Right renal pelvis (tissue), 4 donors: Measurements from ENCODE around the gene LITAFD. TPM values are rescaled to one million over a fixed set of nuclear protein-coding genes. Genes with fewer than 3 reads are reported as not detected.
"Not testable (repeated sequence)": the region's sequence is repeated elsewhere in the genome, so short reads cannot be mapped to it uniquely, and the experiment has no call there.

Experiments used
- DNase-seq, 4 donors: peaks; one replicate each; pipeline ENCODE4 v3.0.0-alpha.2; 2013; ENCODE audit warnings: low read depth in 4 of 4, low spot score in 3 of 4, missing footprints in 1 of 4
- polyA plus RNA-seq, 4 donors: library from polyadenylated mRNA; unstranded; fragments of 120-200 nt; gene quantifications; one replicate each; pipeline ENCODE4 v1.2.1, GENCODE V29; 2013; ENCODE audit not compliant: insufficient read length in 4 of 4

Gene LITAFD
- polyA plus RNA-seq, 4 donors: 0.20 TPM; not detected in 3

GRCh38 chr16:8916541-8917225 lies 34.5 kb downstream of the LITAFD start:
- no peak for DNase-seq

DNA sequence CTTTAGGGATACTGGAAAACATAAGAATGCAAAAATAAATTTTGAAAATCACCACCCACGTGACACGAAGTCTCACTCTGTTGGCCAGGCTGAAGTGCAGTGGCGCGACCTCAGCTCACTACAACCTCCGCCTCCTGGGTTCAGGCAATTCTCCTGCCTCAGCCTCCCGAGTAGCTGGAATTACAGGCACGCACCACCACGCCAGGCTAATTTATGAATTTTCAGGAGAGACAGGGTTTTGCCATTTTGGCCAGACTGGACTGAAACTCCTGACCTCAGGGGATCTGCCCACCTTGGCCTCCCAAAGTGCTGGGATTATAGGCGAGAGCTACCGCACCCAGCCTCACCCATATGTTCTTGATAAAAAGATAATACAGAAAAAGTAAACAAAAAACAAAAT lies 35.2 kb downstream of the LITAFD start:
- DNase-seq: not testable (repeated sequence)

GRCh38 chr16:8919089-8919933 lies 37.2 kb downstream of the LITAFD start:
- no peak for DNase-seq

- DNase-seq: no peak
These were observed 37.8 kb downstream of the LITAFD start for GRCh38 chr16:8919934-8920462.

DNA sequence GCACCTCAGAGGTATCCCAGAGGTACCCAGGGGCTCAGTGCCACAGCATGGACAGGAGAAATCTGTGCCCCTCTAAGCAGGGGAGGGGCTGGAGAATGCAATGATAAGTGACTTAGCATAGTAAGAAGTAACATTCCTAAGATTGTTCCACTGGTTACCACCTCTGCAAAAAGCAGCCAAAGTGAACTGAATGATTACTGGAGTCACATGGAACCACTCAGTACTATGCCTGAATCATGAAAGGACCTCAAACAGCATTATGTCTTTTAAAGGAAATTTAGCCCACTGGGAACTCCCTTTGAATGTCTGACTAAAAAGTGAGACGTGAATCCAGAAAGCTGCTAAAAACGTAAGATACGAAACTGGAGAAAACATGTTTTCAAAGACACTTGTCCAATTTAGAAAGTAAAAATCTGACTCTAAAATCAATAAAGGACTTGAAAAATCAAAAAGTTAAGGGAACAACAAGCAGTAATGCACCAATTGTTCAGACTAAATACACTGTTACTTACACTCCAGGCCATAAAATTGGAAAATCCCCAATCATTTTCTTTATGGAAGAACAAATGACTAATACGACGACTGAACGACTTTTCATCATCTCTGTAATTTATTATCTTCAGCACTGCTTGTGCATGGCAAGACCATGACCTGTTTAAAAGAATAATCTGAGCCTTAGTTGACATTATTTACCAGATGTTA lies 38.6 kb downstream of the LITAFD start:
- no peak for DNase-seq

DNA sequence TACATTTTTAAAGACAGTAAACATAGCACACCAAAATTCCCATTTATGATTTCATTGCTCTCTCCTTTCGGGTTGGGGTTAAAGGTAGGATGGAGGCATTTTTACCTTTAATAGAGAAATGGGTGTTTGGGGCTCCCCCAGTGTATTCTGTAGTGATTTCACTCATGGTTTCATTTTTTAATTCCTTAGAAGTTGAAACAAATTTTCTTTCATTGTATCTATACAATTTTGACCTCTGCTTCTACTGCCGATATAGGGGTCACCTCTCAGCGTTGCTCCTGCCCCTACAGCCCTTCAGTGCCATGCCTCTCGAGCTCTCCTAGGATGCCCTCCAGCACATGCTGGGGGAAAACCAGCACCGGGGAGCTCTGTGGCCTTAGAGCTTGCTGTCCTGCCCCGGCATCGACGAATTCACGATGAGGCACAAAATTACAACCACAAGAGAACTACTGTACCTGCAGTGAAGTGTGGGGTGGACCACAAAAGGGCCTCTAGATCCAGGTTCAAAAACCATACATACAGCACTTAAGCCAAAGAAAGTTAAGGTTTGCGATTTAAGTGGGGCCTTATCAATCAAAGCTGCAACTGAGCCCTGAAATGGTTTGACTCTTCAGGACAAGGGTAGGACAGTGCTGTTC lies 39.3 kb downstream of the LITAFD start:
- no peak for DNase-seq

DNA sequence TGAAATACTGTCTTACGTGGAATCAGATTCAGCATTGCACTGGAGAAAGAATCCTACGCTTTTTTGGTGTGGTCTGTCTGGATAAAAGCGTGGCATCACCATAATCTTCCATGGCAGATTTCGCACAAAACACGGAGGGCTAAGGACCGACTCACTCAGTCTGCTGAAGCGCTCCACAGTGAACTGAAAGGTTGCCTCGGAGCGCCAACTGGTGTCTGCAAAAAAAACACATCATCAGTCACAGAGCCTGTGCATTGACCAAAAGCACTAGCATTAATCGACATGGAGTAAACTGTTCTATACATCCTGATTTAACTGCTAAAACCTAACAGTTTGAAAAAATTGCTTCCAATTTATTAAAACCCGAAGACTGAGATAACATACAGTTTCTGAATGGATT lies 41.0 kb downstream of the LITAFD start:
- DNase-seq: no peak

- DNase-seq: no peak
These were observed 42.1 kb downstream of the LITAFD start for GRCh38 chr16:8924214-8924613.

- no peak for DNase-seq
These were observed 43.3 kb downstream of the LITAFD start for GRCh38 chr16:8925455-8925854.

- no peak for DNase-seq
These were observed 44.7 kb downstream of the LITAFD start for GRCh38 chr16:8926827-8927226.

DNA sequence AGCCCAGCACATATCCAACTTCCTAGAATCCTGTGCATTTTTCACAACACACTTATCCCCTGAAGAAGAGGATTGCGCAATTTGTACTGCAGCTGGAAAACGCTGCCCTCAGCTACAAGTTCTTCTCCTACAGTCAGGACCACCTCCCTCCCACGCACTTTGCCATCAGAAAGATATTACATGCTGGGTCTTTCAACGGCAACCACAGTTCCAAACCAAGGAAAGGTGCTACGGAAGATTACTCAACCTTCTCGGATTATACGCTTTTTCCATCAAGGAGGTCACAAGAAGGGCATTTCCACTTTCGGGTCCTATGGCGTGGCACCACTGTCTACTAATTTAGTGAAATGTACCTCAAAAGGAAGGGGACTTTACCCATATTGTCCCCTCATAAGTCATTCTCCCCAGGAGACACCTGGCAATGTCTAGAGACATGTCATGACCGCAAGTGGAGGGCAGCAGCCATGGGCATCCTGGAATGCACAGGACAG lies 46.4 kb downstream of the LITAFD start:
- no peak for DNase-seq

GRCh38 chr16:8929086-8929748 lies 47.1 kb downstream of the LITAFD start:
- no peak for DNase-seq

GRCh38 chr16:8931859-8932258 lies 49.7 kb downstream of the LITAFD start:
- peak; percentile 58 to 62 (median 60) for DNase-seq

- DNase-seq: no peak
These were observed 52.5 kb downstream of the LITAFD start for GRCh38 chr16:8934601-8935000.

Other genes with a start within 250 kb of the LITAFD start
- gene ABAT, start 207.7 kb upstream of the LITAFD start, polyA plus RNA-seq: 10 to 100 TPM; 55.1 to 88.3 (median 60.6) TPM
- gene TMEM186, start 84.7 kb upstream of the LITAFD start, polyA plus RNA-seq: 10 to 100 TPM; 14.7 to 17.1 (median 16.1) TPM
- 10 to 100 TPM; 19.8 to 26.1 (median 21.2) TPM for gene PMM2, start 84.5 kb upstream of the LITAFD start, polyA plus RNA-seq
- gene CARHSP1, start 13.3 kb upstream of the LITAFD start, polyA plus RNA-seq: 10 to 100 TPM; 67.4 to 82.5 (median 71.0) TPM
- 100 to 1,000 TPM; 112 to 133 (median 127) TPM for gene USP7, start 81.6 kb downstream of the LITAFD start, polyA plus RNA-seq
- gene HAPSTR1, start 209.3 kb downstream of the LITAFD start, polyA plus RNA-seq: 10 to 100 TPM; 38.7 to 51.1 (median 48.4) TPM